HCT116 (cell line): Measurements from ENCODE around the gene DNAH10. TPM values are rescaled to one million over a fixed set of nuclear protein-coding genes. Genes with fewer than 3 reads are reported as not detected.
A peak's percentile ranks its signal among the peaks of the same experiment; 100 is the strongest.

Experiments
- ATAC-seq: fragments of 200-7000 bp; cut with Tn5 transposase; 2 replicates; pipeline ENCODE4 v1.9.1; 2020; ENCODE audit warnings: mild to moderate bottlenecking, moderate library complexity
- BruUV-seq: library from RNA; stranded (reverse); fragments of 400-500 nt; replicated peaks from 2 replicates; lab custom pipeline; 2021; lab: Mats Ljungman, UMichigan
- CTCF ChIA-PET: fragments of 300-600 bp; sonication (Branson Sonifier 250); formaldehyde crosslinking; loops from one replicate; lab custom pipeline; 2021; ENCODE audit warnings: antibody characterized with exemption; lab: Charles Lee
- POLR2A ChIA-PET: fragments of 300-600, 350-600 bp; sonication (Branson Sonifier 250); formaldehyde crosslinking; loops from one replicate; lab custom pipeline; 2021; ENCODE audit warnings: antibody characterized with exemption; lab: Charles Lee
- RAD21 ChIA-PET, 2 experiments: fragments of 300-600 bp; sonication (Branson Sonifier 250); formaldehyde crosslinking; loops; one replicate each; lab custom pipeline; 2023; ENCODE audit warnings: low total read pairs in 2 of 2; ENCODE audit not compliant: uncharacterized antibody in 2 of 2, unreplicated experiment in 2 of 2, low non-redundant PET in 1 of 2; lab: Charles Lee
- DNase-seq: peaks from one replicate; pipeline ENCODE4 v3.0.0-alpha.2; 2010; ENCODE audit warnings: low read depth, low spot score
- H2AFZ ChIP-seq: fragments of 200-600 bp; shearing (Covaris generic), sonication (generic); 2 replicates; pipeline ENCODE4 v1.6.1; 2017; ENCODE audit warnings: low read depth, mixed run types, mixed read lengths, antibody characterized with exemption, low read length; ENCODE audit not compliant: poor library complexity, severe bottlenecking
- H3K27ac ChIP-seq: 2 replicates; pipeline ENCODE4 v1.5.1; 2012; ENCODE audit warnings: low read depth, low read length
- H3K27me3 ChIP-seq: fragments of 200-600 bp; sonication (generic); 2 replicates; pipeline ENCODE4 v1.6.1; 2016; ENCODE audit warnings: mixed run types, low read length, mixed read lengths; ENCODE audit not compliant: insufficient read depth
- H3K36me3 ChIP-seq, 2 experiments: fragments of 200-500 bp in 1 of 2; fragments of 200-600 bp in 1 of 2; sonication (Bioruptor generic) in 1 of 2; sonication (generic) in 1 of 2; 2 replicates each; pipeline versions ENCODE4 v1.5.1 to v1.6.1; 2014 to 2016; ENCODE audit warnings: low read length in 2 of 2, inconsistent platforms in 1 of 2, mixed read lengths in 1 of 2, mixed run types in 1 of 2; ENCODE audit not compliant: insufficient read depth in 2 of 2, control insufficient read depth in 1 of 2
- H3K4me1 ChIP-seq, 2 experiments: fragments of 200-600 bp in 1 of 2; sonication (generic) in 1 of 2; 2 replicates each; pipeline versions ENCODE4 v1.5.1 to v1.6.1; 2012 to 2017; ENCODE audit warnings: low read length in 2 of 2, inconsistent platforms in 1 of 2, mild to moderate bottlenecking in 1 of 2, mixed read lengths in 1 of 2, mixed run types in 1 of 2, moderate library complexity in 1 of 2; ENCODE audit not compliant: insufficient read depth in 2 of 2, control insufficient read depth in 1 of 2
- H3K4me2 ChIP-seq: fragments of 200-600 bp; sonication (generic); 2 replicates; pipeline ENCODE4 v1.6.1; 2017; ENCODE audit warnings: mixed run types, low read length, mixed read lengths
- H3K4me3 ChIP-seq, 2 experiments: fragments of 200-600 bp in 1 of 2; sonication (generic) in 1 of 2; replicated peaks in 1 of 2; 2 replicates each; pipeline ENCODE4 v1.5.1; 2011 to 2016; ENCODE audit warnings: low read length in 2 of 2, control low read depth in 1 of 2, low read depth in 1 of 2, mild to moderate bottlenecking in 1 of 2, mixed read lengths in 1 of 2, mixed run types in 1 of 2
- H3K79me2 ChIP-seq: fragments of 200-600 bp; sonication (generic); 2 replicates; pipeline ENCODE4 v1.6.1; 2017; ENCODE audit warnings: mild to moderate bottlenecking, mixed run types, low read length, moderate library complexity, mixed read lengths; ENCODE audit not compliant: insufficient read depth
- H3K9ac ChIP-seq: fragments of 200-600 bp; sonication (generic); 2 replicates; pipeline ENCODE4 v1.6.1; 2016; ENCODE audit warnings: low read length, mixed read lengths
- H3K9me2 ChIP-seq: fragments of 200-600 bp; sonication (generic), shearing (Covaris generic); 2 replicates; pipeline ENCODE4 v1.6.1; 2017; ENCODE audit warnings: mixed run types, mild to moderate bottlenecking, moderate library complexity; ENCODE audit not compliant: insufficient read depth
- H3K9me3 ChIP-seq, 2 experiments: fragments of 200-500 bp in 1 of 2; fragments of 200-600 bp in 1 of 2; sonication (Bioruptor generic) in 1 of 2; sonication (generic) in 1 of 2; 2 replicates each; pipeline ENCODE4 v1.6.1; 2014 to 2017; ENCODE audit warnings: low read length in 2 of 2, mixed read lengths in 2 of 2, inconsistent platforms in 1 of 2, low read depth in 1 of 2, mild to moderate bottlenecking in 1 of 2, mixed run types in 1 of 2, moderate library complexity in 1 of 2; ENCODE audit not compliant: control insufficient read depth in 1 of 2, insufficient read depth in 1 of 2
- H4K20me1 ChIP-seq: fragments of 200-600 bp; sonication (generic), shearing (Covaris generic); 2 replicates; pipeline ENCODE4 v1.6.1; 2017; ENCODE audit warnings: mixed run types, mild to moderate bottlenecking, moderate library complexity; ENCODE audit not compliant: insufficient read depth
- CBX3 ChIP-seq: IDR thresholded peaks from 2 replicates; pipeline ENCODE4 v1.6.1; 2012; ENCODE audit warnings: low read depth
- CEBPB ChIP-seq: IDR thresholded peaks from 2 replicates; pipeline ENCODE4 v1.6.1; 2012; ENCODE audit warnings: low read depth
- CTCF ChIP-seq, 3 experiments: fragments of 200-600 bp in 1 of 3; sonication (generic) in 1 of 3; IDR thresholded peaks in 2 of 3; conservative IDR thresholded peaks in 1 of 3; 2 replicates each; pipeline ENCODE4 v1.5.1; 2012 to 2017; ENCODE audit warnings: low read depth in 2 of 3, low read length in 2 of 3, antibody characterized with exemption in 1 of 3, borderline replicate concordance in 1 of 3, control low read depth in 1 of 3, mild to moderate bottlenecking in 1 of 3, mixed read lengths in 1 of 3, mixed run types in 1 of 3, moderate library complexity in 1 of 3; ENCODE audit not compliant: insufficient read depth in 1 of 3
- ELF1 ChIP-seq: IDR thresholded peaks from 2 replicates; pipeline ENCODE4 v1.6.1; 2012; ENCODE audit warnings: low read depth, borderline replicate concordance
- EZH2 ChIP-seq: fragments of 200-600 bp; sonication (generic); IDR thresholded peaks from 2 replicates; pipeline ENCODE4 v1.6.1; 2017; ENCODE audit warnings: antibody characterized with exemption, mixed run types
- POLR2AphosphoS5 ChIP-seq: IDR thresholded peaks from 2 replicates; pipeline ENCODE4 v1.6.1; 2011; ENCODE audit warnings: mild to moderate bottlenecking, low read depth, low read length, moderate library complexity
- RAD21 ChIP-seq: IDR thresholded peaks from 2 replicates; pipeline ENCODE4 v1.6.1; 2012; ENCODE audit warnings: low read depth, mild to moderate bottlenecking
- SP1 ChIP-seq: IDR thresholded peaks from 2 replicates; pipeline ENCODE4 v1.6.1; 2012; ENCODE audit warnings: low read depth
- ZFX ChIP-seq: fragments of 450-650 bp; IDR thresholded peaks from 2 replicates; pipeline ENCODE4 v1.6.1; 2017
- intact Hi-C: fragments of 100-400 bp; cut with micrococcal nuclease; formaldehyde crosslinking; loops from 2 replicates; pipeline ENCODE4 v1.10.0; 2022
- total RNA-seq: library from RNA; stranded (reverse); gene quantifications from one replicate; pipeline ENCODE4 v1.2.1, GENCODE V29; 2021; ENCODE audit not compliant: unreplicated experiment
- TF ChIP-seq, protein P1 (sequence below): IDR thresholded peaks from 2 replicates; pipeline ENCODE4 v1.6.1; 2011; ENCODE audit warnings: mild to moderate bottlenecking, low read length, moderate library complexity; ENCODE audit not compliant: insufficient replicate concordance; ENCODE audit errors: extremely low read depth

DNAH10 gene
- total RNA-seq, 1 experiment from 2014 or later, result 1.3 TPM

DNA sequence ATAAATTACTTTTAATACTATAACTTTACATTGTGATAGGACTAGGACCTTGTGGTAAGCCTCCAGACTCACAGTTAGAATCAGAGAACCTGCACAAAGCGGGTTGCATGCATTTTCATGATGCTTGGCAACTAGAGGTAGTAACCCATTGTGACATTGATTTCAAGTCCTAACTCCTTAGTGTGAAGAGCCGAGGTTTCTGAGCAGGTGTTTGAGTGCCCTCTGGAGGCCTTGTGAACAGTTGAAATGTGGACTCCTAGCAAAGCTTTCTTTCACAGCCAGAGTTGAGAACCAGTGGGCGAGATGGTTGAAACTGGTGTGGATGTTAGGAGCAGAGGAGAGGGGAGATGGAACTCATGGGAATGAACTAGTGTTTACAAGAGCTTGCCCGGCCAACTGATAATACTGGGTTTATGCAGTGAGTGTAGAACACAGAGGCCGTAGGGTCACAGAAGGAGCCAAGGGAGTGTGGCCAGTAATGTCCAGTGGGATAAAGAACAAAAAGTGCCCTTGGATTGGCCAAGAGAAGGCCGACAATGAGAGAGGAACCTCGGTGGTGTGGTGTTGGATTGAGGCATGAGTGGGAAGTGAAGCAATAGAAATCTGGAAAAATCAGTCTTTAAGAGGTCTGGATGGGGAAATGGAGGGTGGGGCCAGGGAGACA is 221.9 kb downstream of the DNAH10 start:
- ATAC-seq (peak; percentile 96), DNase-seq (peak; percentile 60)
- Histone ChIP-seq H3K36me3 (peaks cover 7 to 14% of the 10 kb centered on the region in 2 experiments; a peak in 3 of 4 replicates), H3K9me3 (no peaks in the 10 kb centered on the region), H3K4me2 (no peak overlapping the region), H4K20me1 (peaks cover 7% of the 10 kb centered on the region; the same call in 1 of the 2 replicates), H3K79me2 (peaks cover 92% of the 10 kb centered on the region), H3K27me3 (no peaks in the 10 kb centered on the region), H3K4me1 (no peaks in the 10 kb centered on the region), H3K9me2 (no peaks in the 10 kb centered on the region), H3K27ac (no peak overlapping the region), H3K9ac (no peak overlapping the region), H3K4me3 (no peak overlapping the region), H2AFZ (no peak overlapping the region)
- POLR2A ChIA-PET, result no interaction called here
- TF ChIP-seq CEBPB, result no peak
- TF ChIP-seq RAD21, result peak; percentile 84
- TF ChIP-seq CTCF (IDR thresholded peaks at IDR 0.05 in 2 of 3, conservative IDR thresholded peaks at IDR 0.05 in 1 of 3; ENCODE audit: borderline replicate concordance in 1 of 3, insufficient read depth in 1 of 3, low read depth in 2 of 3, low read length in 2 of 3), result peak; percentile 67 to 75 (median 73); a peak in 5 of 6 replicates
- CTCF ChIA-PET, result interaction anchor here (1.9 to 2.4 kb wide), 3 partner anchors 79 to 181 kb away, joined by 4 to 10 read pairs (median 9); no protein-coding TSS in a partner anchor
- intact Hi-C loops, result loop anchor here (1.0 to 5.0 kb wide), 2 partner anchors 79 to 182 kb away; no protein-coding TSS in a partner anchor
- RAD21 ChIA-PET, result no interaction called here
- BruUV-seq, result no TSS peak

- Histone ChIP-seq H3K9me2 (no peaks in the 10 kb centered on the region), H3K9ac (no peak overlapping the region), H3K4me3 (no peak overlapping the region), H3K9me3 (no peaks in the 10 kb centered on the region), H3K27me3 (no peaks in the 10 kb centered on the region), H3K79me2 (peaks cover 91% of the 10 kb centered on the region), H3K27ac (no peak overlapping the region), H3K36me3 (peaks cover 11 to 17% of the 10 kb centered on the region in 2 experiments; a peak in 3 of 4 replicates), H2AFZ (no peak overlapping the region), H3K4me2 (no peak overlapping the region), H3K4me1 (no peaks in the 10 kb centered on the region), H4K20me1 (peaks cover 7% of the 10 kb centered on the region; the same call in 1 of the 2 replicates)
- ATAC-seq, result no peak
- no TSS peak for BruUV-seq
- ChIA-PET POLR2A (no interaction called here), RAD21 (no interaction called here), CTCF (interaction anchor here (1.9 to 2.4 kb wide), 2 partner anchors 81 to 182 kb away, joined by 4 to 9 read pairs; no protein-coding TSS in a partner anchor)
- DNase-seq, result no peak
- intact Hi-C loops, result loop anchor here (1.0 to 5.0 kb wide), 2 partner anchors 80 to 183 kb away; no protein-coding TSS in a partner anchor
- no peak for TF ChIP-seq SP1
- TF ChIP-seq, protein P1, sequence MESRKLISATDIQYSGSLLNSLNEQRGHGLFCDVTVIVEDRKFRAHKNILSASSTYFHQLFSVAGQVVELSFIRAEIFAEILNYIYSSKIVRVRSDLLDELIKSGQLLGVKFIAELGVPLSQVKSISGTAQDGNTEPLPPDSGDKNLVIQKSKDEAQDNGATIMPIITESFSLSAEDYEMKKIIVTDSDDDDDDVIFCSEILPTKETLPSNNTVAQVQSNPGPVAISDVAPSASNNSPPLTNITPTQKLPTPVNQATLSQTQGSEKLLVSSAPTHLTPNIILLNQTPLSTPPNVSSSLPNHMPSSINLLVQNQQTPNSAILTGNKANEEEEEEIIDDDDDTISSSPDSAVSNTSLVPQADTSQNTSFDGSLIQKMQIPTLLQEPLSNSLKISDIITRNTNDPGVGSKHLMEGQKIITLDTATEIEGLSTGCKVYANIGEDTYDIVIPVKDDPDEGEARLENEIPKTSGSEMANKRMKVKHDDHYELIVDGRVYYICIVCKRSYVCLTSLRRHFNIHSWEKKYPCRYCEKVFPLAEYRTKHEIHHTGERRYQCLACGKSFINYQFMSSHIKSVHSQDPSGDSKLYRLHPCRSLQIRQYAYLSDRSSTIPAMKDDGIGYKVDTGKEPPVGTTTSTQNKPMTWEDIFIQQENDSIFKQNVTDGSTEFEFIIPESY, result no peak
- no peak for TF ChIP-seq CTCF (IDR thresholded peaks at IDR 0.05 in 2 of 3, conservative IDR thresholded peaks at IDR 0.05 in 1 of 3; ENCODE audit: borderline replicate concordance in 1 of 3, insufficient read depth in 1 of 3, low read depth in 2 of 3, low read length in 2 of 3)
- TF ChIP-seq POLR2AphosphoS5, result no peak
- TF ChIP-seq RAD21, result no peak
- TF ChIP-seq ELF1, result no peak
- no peak for TF ChIP-seq EZH2
- no peak for TF ChIP-seq ZFX
- no peak for TF ChIP-seq CBX3
Measured at GRCh38 chr12:123984903-123985302, 222.8 kb downstream of the DNAH10 start.
